ENCODE data around the gene TNIP1.

The TNIP1 gene

GRCh38 chr5:151080613-151081430, at the start of gene TNIP1:
TSS of gene TNIP1 (minus strand) at chr5:151081034. CDS start at chr5:151065095, 15,939 bp downstream.
- DNase-seq: peak; percentile 47 to 94 (median 82)

GRCh38 chr5:151130235-151130921, 49.5 kb upstream of the TNIP1 start:
- DNase-seq: no peak

- no peak for DNase-seq
Observed at GRCh38 chr5:151128817-151129216, 48.0 kb upstream of the TNIP1 start.

GRCh38 chr5:151127926-151128325, 47.1 kb upstream of the TNIP1 start:
- DNase-seq: no peak

- DNase-seq: peak in 48 of 56 donors; percentile 7 to 78 (median 39)
Observed at GRCh38 chr5:151126199-151126645, 45.4 kb upstream of the TNIP1 start.

GRCh38 chr5:151125421-151125820, 44.6 kb upstream of the TNIP1 start:
- DNase-seq: no peak

GRCh38 chr5:151123897-151124751, 43.3 kb upstream of the TNIP1 start:
- peak in 2 of 56 donors; percentile 15 to 41 for DNase-seq

GRCh38 chr5:151122828-151123227, 42.0 kb upstream of the TNIP1 start:
- no peak for DNase-seq

GRCh38 chr5:151121665-151122064, 40.8 kb upstream of the TNIP1 start:
- DNase-seq: peak in 13 of 56 donors; percentile 8 to 45 (median 24)

GRCh38 chr5:151121095-151121494, 40.3 kb upstream of the TNIP1 start:
- DNase-seq: no peak

- no peak for DNase-seq
Observed at GRCh38 chr5:151118913-151119575, 38.2 kb upstream of the TNIP1 start.

- DNase-seq: peak in 54 of 56 donors; percentile 7 to 80 (median 42)
Observed at GRCh38 chr5:151115272-151115905, 34.6 kb upstream of the TNIP1 start.

GRCh38 chr5:151113651-151114050, 32.8 kb upstream of the TNIP1 start:
- no peak for DNase-seq

- DNase-seq: no peak
Observed at GRCh38 chr5:151110992-151111391, 30.2 kb upstream of the TNIP1 start.

GRCh38 chr5:151110122-151110681, 29.4 kb upstream of the TNIP1 start:
- DNase-seq: no peak

- DNase-seq: no peak
Observed at GRCh38 chr5:151108566-151108965, 27.7 kb upstream of the TNIP1 start.

GRCh38 chr5:151107738-151108520, 27.1 kb upstream of the TNIP1 start:
- peak in 20 of 56 donors; percentile 8 to 72 (median 30) for DNase-seq

- no peak for DNase-seq
Observed at GRCh38 chr5:151107084-151107483, 26.2 kb upstream of the TNIP1 start.

GRCh38 chr5:151106509-151106908, 25.7 kb upstream of the TNIP1 start:
- no peak for DNase-seq
